GM10266 (cell line): ENCODE data around the gene EEA1.

Experiments used
- DNase-seq: peaks from one replicate; pipeline ENCODE4 v3.0.0; 2012; ENCODE audit errors: extremely low spot score
- TF ChIP-seq, protein P1 (sequence below): IDR thresholded peaks from 2 replicates; pipeline ENCODE4 v1.5.1; 2012; ENCODE audit warnings: mild to moderate bottlenecking, low read depth; ENCODE audit not compliant: control insufficient read depth, insufficient read depth; ENCODE audit errors: missing control alignments

The EEA1 gene

DNA sequence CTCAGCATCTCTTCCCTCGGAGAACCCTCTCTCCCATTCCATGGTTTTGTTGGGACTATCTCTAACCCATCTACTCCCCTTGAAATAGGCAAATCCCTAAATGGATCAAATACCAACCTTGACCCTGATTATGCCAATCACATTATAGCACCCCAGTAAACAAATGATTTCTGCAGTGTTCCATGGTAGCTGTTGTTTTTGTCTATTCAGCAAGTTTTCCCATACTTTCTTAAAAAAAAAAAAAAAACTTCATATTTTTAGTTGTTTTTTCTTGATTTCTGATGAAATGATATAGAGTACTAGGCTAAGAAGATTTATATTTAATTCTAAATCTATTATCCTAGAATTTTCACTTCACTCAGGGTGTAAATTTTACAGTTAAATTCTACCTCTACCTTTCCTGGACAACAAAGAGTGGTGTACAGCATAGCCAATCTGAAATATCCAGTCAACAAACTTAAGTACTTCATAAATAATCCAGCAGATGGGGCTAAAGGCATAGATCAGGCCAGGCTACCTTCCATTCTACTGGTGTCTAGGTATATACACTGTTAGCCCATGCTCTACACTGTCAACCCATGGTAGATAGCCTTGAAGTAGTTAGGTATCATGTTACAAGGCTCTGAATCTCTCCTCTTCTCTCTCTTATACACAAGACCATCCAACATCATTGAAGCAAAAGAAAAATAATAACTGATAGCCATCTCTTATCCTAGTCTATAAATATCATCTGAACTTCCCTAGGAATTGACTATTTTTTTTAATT lies 144.1 kb downstream of the EEA1 start:
- TF ChIP-seq, protein P1, sequence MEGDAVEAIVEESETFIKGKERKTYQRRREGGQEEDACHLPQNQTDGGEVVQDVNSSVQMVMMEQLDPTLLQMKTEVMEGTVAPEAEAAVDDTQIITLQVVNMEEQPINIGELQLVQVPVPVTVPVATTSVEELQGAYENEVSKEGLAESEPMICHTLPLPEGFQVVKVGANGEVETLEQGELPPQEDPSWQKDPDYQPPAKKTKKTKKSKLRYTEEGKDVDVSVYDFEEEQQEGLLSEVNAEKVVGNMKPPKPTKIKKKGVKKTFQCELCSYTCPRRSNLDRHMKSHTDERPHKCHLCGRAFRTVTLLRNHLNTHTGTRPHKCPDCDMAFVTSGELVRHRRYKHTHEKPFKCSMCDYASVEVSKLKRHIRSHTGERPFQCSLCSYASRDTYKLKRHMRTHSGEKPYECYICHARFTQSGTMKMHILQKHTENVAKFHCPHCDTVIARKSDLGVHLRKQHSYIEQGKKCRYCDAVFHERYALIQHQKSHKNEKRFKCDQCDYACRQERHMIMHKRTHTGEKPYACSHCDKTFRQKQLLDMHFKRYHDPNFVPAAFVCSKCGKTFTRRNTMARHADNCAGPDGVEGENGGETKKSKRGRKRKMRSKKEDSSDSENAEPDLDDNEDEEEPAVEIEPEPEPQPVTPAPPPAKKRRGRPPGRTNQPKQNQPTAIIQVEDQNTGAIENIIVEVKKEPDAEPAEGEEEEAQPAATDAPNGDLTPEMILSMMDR: peak; percentile 56
- peak; percentile 53 for DNase-seq

DNA sequence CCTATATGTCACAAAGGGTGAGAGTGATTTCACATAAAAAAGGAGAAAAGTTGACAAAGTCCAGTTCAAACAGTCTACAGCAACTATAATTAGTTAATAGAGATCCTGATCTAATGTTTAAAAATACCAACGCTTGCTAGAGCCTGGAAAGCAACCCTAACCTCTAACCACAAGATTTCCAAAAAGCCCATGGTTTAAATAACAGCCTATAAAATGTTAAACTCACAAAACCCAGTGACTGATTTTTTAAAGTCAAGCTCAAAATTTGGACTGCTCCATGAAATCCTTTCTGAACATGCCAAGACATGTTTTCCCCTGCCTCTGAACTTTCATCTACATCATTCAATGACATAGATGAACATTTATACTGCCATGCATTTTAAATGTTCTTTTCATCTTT lies 144.7 kb downstream of the EEA1 start:
- no peak for DNase-seq
- TF ChIP-seq, protein P1: no peak

DNA sequence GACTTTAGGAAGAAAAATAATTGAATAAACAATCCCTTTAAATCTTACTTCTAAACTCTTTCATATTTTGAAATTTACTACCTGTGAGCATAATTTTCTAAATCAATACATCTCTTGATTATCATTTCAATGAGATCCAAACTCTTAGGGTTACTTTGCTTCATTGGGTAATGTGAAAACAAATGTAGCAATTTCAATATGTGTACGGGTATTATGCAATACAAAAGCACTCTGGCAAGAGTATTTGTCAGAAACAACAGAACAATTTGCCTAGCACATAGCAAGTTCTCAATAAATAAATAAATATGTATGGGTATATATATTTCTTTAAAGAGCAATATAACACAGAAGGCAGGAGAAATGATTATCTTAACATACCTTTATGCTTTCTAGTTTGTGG lies 149.2 kb downstream of the EEA1 start:
- TF ChIP-seq, protein P1: no peak

DNA sequence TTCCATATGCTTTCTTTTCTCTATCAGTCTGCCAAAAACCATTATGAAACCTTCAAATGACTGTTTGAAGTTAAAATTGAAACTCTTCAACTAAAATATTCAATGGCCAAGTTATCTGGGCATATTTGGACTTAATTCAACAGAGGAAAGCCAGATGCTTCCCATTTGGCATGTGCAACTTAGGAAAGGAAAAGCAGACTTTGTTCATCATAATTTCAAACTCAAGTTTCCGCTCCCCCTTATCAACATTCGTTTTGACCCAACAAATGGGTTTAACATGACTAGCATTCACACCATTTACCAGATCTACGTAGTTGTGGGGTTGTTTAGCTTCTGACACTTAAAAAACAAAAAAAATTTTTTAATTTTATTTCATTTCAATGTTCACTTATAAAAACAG lies 150.6 kb downstream of the EEA1 start:
- no peak for DNase-seq
- TF ChIP-seq, protein P1: no peak

More for the DNA sequence above, 149.2 kb downstream of the EEA1 start:
- DNase-seq: no peak

DNA sequence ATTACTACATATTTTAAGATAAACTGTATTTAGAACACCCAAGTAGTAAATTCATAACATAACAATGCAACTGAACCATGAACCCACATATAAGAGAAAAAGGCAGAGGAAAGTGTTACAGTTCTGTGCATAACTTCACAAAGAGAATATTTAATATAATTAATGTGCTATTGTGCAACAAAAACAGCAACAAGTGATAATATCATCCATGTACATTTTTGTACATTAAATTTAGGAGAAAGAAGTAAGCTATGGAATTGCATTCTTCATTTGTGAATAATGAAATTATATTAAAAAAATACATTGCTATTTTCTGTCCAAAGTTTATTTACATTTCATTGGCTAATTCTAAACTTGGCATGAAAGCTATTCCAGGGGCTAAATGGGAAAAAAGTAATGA lies 153.7 kb downstream of the EEA1 start:
- TF ChIP-seq, protein P1: no peak
- no peak for DNase-seq

DNA sequence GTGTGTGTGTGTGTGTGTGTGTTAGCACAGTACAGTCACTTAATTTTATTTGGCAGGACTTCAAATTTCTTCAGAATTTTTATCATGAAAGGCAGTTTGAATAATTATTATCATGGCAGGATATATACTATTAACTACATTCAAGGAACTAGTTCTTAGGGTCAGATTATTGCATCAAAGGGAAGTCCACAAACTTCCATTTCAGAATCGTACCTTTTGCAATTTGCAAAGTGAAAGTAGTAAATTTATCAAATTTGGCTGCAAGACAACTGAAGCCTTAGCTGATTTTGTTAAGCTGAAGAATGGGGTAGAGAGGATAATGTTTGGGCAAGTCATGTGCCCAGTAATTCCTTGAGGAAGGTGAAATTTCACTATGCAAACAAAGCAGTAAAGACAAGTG lies 158.1 kb downstream of the EEA1 start:
- TF ChIP-seq, protein P1: no peak
- DNase-seq: no peak

DNA sequence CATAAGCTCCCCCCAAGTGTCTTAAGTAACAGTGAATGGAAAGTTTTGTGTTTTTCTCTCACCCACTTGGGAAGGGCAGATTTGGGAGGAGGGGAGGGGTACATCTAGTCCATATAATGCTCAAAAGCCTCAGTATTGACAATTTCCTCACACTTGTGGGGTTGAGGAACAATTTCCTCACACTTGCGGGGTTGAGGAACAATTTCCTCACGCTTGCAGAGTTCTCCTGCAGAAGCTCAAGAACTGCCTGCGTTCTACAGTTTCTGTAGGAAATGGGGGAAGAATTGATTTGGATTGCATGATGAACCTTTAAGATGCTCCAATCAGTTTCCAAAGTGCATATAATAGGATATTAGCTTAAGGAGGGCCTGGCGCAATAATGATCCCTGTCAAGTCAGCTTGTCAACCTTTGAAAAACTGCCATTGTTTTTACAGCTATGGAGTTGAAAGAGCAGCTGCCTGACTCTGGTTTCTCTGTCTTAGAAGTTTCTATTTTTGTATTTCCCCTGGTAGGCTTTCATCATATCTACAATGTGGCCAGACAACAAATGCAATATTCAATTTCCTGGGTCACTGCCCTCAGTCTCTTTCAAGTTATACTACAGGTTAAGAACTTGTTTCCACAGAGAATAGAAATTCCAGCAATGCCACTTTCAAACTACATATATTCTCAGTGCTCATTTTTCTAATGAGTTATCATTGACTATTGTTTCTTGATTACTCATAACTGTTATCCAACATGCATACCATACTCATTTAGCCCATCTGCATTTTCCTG lies 159.8 kb downstream of the EEA1 start:
- peak; percentile 33 for DNase-seq
- TF ChIP-seq, protein P1: no peak
